ENCODE measurements around the gene OBSCN.

The OBSCN gene

GRCh38 chr1:228332797-228333738 is 125.2 kb downstream of the OBSCN start:
- DNase-seq: no peak

GRCh38 chr1:228333739-228334115 is 125.9 kb downstream of the OBSCN start:
- no peak for DNase-seq

GRCh38 chr1:228334226-228334935 is 126.5 kb downstream of the OBSCN start:
- DNase-seq: no peak

- no peak for DNase-seq
Observed at GRCh38 chr1:228334954-228335353, 127.1 kb downstream of the OBSCN start.

- DNase-seq: no peak
Observed at GRCh38 chr1:228335406-228336307, 127.8 kb downstream of the OBSCN start.

- no peak for DNase-seq
Observed at GRCh38 chr1:228336308-228337030, 128.6 kb downstream of the OBSCN start.

GRCh38 chr1:228337031-228337564 is 129.3 kb downstream of the OBSCN start:
- DNase-seq: no peak

GRCh38 chr1:228337711-228338520 is 130.1 kb downstream of the OBSCN start:
- DNase-seq: no peak

- DNase-seq: no peak
Observed at GRCh38 chr1:228338521-228339051, 130.7 kb downstream of the OBSCN start.

- no peak for DNase-seq
Observed at GRCh38 chr1:228339059-228339704, 131.3 kb downstream of the OBSCN start.

GRCh38 chr1:228339766-228340685 is 132.2 kb downstream of the OBSCN start:
- no peak for DNase-seq

GRCh38 chr1:228340686-228341449 is 133.0 kb downstream of the OBSCN start:
- DNase-seq: peak in 2 of 3 donors; percentile 1 to 7

GRCh38 chr1:228341450-228341813 is 133.6 kb downstream of the OBSCN start:
- no peak for DNase-seq

GRCh38 chr1:228341814-228342626 is 134.2 kb downstream of the OBSCN start:
- no peak for DNase-seq

GRCh38 chr1:228342627-228343190 is 134.9 kb downstream of the OBSCN start:
- DNase-seq: no peak

GRCh38 chr1:228343191-228343661 is 135.4 kb downstream of the OBSCN start:
- no peak for DNase-seq

- no peak for DNase-seq
Observed at GRCh38 chr1:228344631-228345072, 136.8 kb downstream of the OBSCN start.

Data from suppressor macrophage treated with lipopolysaccharide for 1 hour (primary cell).